Neuronal stem cell (in vitro differentiated cells): ENCODE results near the gene EIF2B1.

ENCODE experiments used
- DNase-seq: peaks from one replicate; pipeline ENCODE4 v3.0.0-alpha.2; 2013; ENCODE audit warnings: low spot score
- H2AFZ ChIP-seq: one replicate; pipeline ENCODE4 v1.6.1; 2013; ENCODE audit warnings: mild to moderate bottlenecking, low read length, inconsistent platforms
- H2AK5ac ChIP-seq: 2 replicates; pipeline ENCODE4 v1.6.1; 2013; ENCODE audit warnings: low read depth, mild to moderate bottlenecking, inconsistent platforms, low read length, moderate library complexity, mixed read lengths
- H2BK120ac ChIP-seq: 2 replicates; pipeline ENCODE4 v1.6.1; 2013; ENCODE audit warnings: low read depth, mild to moderate bottlenecking, inconsistent platforms, low read length, moderate library complexity, mixed read lengths
- H2BK12ac ChIP-seq: one replicate; pipeline ENCODE4 v1.6.1; 2013; ENCODE audit warnings: low read length, inconsistent platforms
- H2BK15ac ChIP-seq: 2 replicates; pipeline ENCODE4 v1.6.1; 2013; ENCODE audit warnings: mild to moderate bottlenecking, low read length, inconsistent platforms, mixed read lengths
- H2BK5ac ChIP-seq: one replicate; pipeline ENCODE4 v1.6.1; 2013; ENCODE audit warnings: inconsistent platforms, mild to moderate bottlenecking, low read length, moderate library complexity
- H3K14ac ChIP-seq: one replicate; pipeline ENCODE4 v1.6.1; 2013; ENCODE audit warnings: low read length, inconsistent platforms
- H3K18ac ChIP-seq: 2 replicates; pipeline ENCODE4 v1.6.1; 2013; ENCODE audit warnings: low read length, inconsistent platforms
- H3K23ac ChIP-seq: 2 replicates; pipeline ENCODE4 v1.6.1; 2013; ENCODE audit warnings: low read depth, mild to moderate bottlenecking, mixed read lengths, low read length, inconsistent platforms; ENCODE audit not compliant: poor library complexity
- H3K27ac ChIP-seq: replicated peaks from 3 replicates; pipeline ENCODE4 v1.5.1; 2013; ENCODE audit warnings: low read length, inconsistent platforms
- H3K27me3 ChIP-seq, 3 experiments: 2 replicates each; pipeline ENCODE4 v1.6.1; 2013; ENCODE audit warnings: low read length in 3 of 3, mild to moderate bottlenecking in 2 of 3, inconsistent platforms in 1 of 3, low read depth in 1 of 3, mixed read lengths in 1 of 3, moderate library complexity in 1 of 3; ENCODE audit not compliant: control insufficient read depth in 3 of 3, insufficient read depth in 3 of 3
- H3K36me3 ChIP-seq, 2 donors: replicated peaks in 1 of 2; 2 replicates each; pipeline ENCODE4 v1.6.1; 2013; ENCODE audit warnings: low read length in 2 of 2; ENCODE audit not compliant: control insufficient read depth in 2 of 2, insufficient read depth in 2 of 2
- H3K4ac ChIP-seq: 2 replicates; pipeline ENCODE4 v1.6.1; 2013; ENCODE audit warnings: inconsistent platforms, mild to moderate bottlenecking, low read length, moderate library complexity
- H3K4me1 ChIP-seq, 2 donors: 1 replicate in 1 of 2; 2 replicates in 1 of 2; pipeline ENCODE4 v1.6.1; 2013; ENCODE audit warnings: low read length in 2 of 2, low read depth in 1 of 2; ENCODE audit not compliant: control insufficient read depth in 2 of 2, insufficient read depth in 1 of 2
- H3K4me2 ChIP-seq: one replicate; pipeline ENCODE4 v1.6.1; 2013; ENCODE audit warnings: mild to moderate bottlenecking, low read length, inconsistent platforms; ENCODE audit not compliant: insufficient read depth, poor library complexity, severe bottlenecking
- H3K4me3 ChIP-seq, 2 donors: 2 replicates each; pipeline ENCODE4 v1.5.1; 2013; ENCODE audit warnings: low read length in 2 of 2, mild to moderate bottlenecking in 2 of 2, inconsistent platforms in 1 of 2, moderate library complexity in 1 of 2
- H3K79me1 ChIP-seq: one replicate; pipeline ENCODE4 v1.6.1; 2013; ENCODE audit warnings: low read depth, mild to moderate bottlenecking, inconsistent platforms, low read length, moderate library complexity
- H3K9ac ChIP-seq: one replicate; pipeline ENCODE4 v1.6.1; 2013; ENCODE audit warnings: mild to moderate bottlenecking, low read depth, low read length, inconsistent platforms; ENCODE audit not compliant: poor library complexity
- H3K9me3 ChIP-seq, 2 donors: replicated peaks in 1 of 2; 2 replicates each; pipeline versions ENCODE3 to v1.6.1; 2013; ENCODE audit warnings: low read length in 2 of 2, mild to moderate bottlenecking in 2 of 2, inconsistent platforms in 1 of 2, low read depth in 1 of 2, mixed read lengths in 1 of 2, moderate library complexity in 1 of 2; ENCODE audit not compliant: control insufficient read depth in 2 of 2, insufficient read depth in 1 of 2
- H4K8ac ChIP-seq: one replicate; pipeline ENCODE4 v1.6.1; 2013; ENCODE audit warnings: low read depth, mild to moderate bottlenecking, inconsistent platforms, low read length, moderate library complexity
- H4K91ac ChIP-seq: one replicate; pipeline ENCODE4 v1.6.1; 2013; ENCODE audit warnings: low read length, low read depth, mild to moderate bottlenecking, inconsistent platforms; ENCODE audit not compliant: poor library complexity
- WGBS, 2 donors: extraction: QIAGEN DNeasy Blood & Tissue Kit; methylation state at CpG; one replicate each; pipeline ENCODE4 v1.1.7; 2013; ENCODE audit warnings: missing lambda C conversion rate in 2 of 2, mixed read lengths in 1 of 2; ENCODE audit not compliant: insufficient read length in 2 of 2, insufficient replicate concordance in 1 of 2; ENCODE audit errors: extremely low coverage in 2 of 2; 5-methylcytosine and 5-hydroxymethylcytosine counted together

EIF2B1 gene

GRCh38 chr12:123597100-123597499 lies 36.4 kb downstream of the EIF2B1 start:
- no peak overlapping the region for H2AK5ac ChIP-seq
- no peak overlapping the region for H3K9ac ChIP-seq
- WGBS, 2 donors = no CpG with 5 or more reads among the region's 3 CpGs
- H4K8ac ChIP-seq = no peak overlapping the region
- H3K4me1 ChIP-seq = peaks cover 0 to 4% of the 10 kb centered on the region in 2 donors
- peaks cover 1% of the 10 kb centered on the region for H3K79me1 ChIP-seq
- H3K9me3 ChIP-seq = no peaks in the 10 kb centered on the region
- no peak overlapping the region for H3K14ac ChIP-seq
- no peak overlapping the region for H2AFZ ChIP-seq
- no peak overlapping the region for H2BK120ac ChIP-seq
- no peak overlapping the region for H2BK12ac ChIP-seq
- no peak overlapping the region for H2BK15ac ChIP-seq
- H3K18ac ChIP-seq = no peak overlapping the region
- H3K36me3 ChIP-seq = peaks cover 14 to 73% of the 10 kb centered on the region in 2 donors
- H2BK5ac ChIP-seq = no peak overlapping the region
- H3K27ac ChIP-seq = no peak overlapping the region
- H3K4me2 ChIP-seq = no peak overlapping the region
- H3K27me3 ChIP-seq = no peaks in the 10 kb centered on the region
- no peak overlapping the region for H3K4ac ChIP-seq
- H3K23ac ChIP-seq = no peak overlapping the region
- H3K4me3 ChIP-seq = no peak overlapping the region
- DNase-seq = no peak
- no peak overlapping the region for H4K91ac ChIP-seq

- Histone ChIP-seq H2BK5ac (no peak overlapping the region), H3K4me3 (no peak overlapping the region), H3K36me3 (peaks cover 17 to 86% of the 10 kb centered on the region in 2 donors), H3K9me3 (no peaks in the 10 kb centered on the region), H3K14ac (no peak overlapping the region), H3K18ac (no peak overlapping the region), H2AFZ (no peak overlapping the region), H4K8ac (no peak overlapping the region), H2BK15ac (no peak overlapping the region), H3K79me1 (peaks cover 1% of the 10 kb centered on the region), H3K4ac (no peak overlapping the region), H4K91ac (no peak overlapping the region), H3K27me3 (no peaks in the 10 kb centered on the region), H3K27ac (no peak overlapping the region), H3K4me2 (no peak overlapping the region), H2AK5ac (no peak overlapping the region), H3K9ac (no peak overlapping the region), H3K23ac (no peak overlapping the region), H2BK12ac (no peak overlapping the region), H2BK120ac (no peak overlapping the region), H3K4me1 (no peaks in the 10 kb centered on the region)
- no peak for DNase-seq
These were observed 37.8 kb downstream of the EIF2B1 start for GRCh38 chr12:123595729-123596128.

- H3K27ac ChIP-seq = no peak overlapping the region
- WGBS, 2 donors = no CpG with 5 or more reads among the region's 8 CpGs
- no peak overlapping the region for H3K23ac ChIP-seq
These were observed 41.6 kb downstream of the EIF2B1 start for GRCh38 chr12:123591702-123592481.

GRCh38 chr12:123580772-123581171 lies 52.7 kb downstream of the EIF2B1 start:
- WGBS, 2 donors = no CpG with 5 or more reads among the region's 4 CpGs
- Histone ChIP-seq H3K4me3 (no peak overlapping the region), H4K8ac (no peak overlapping the region), H3K9ac (no peak overlapping the region), H3K27me3 (no peaks in the 10 kb centered on the region), H2AK5ac (no peak overlapping the region), H3K79me1 (peaks cover 6% of the 10 kb centered on the region), H3K4me2 (no peak overlapping the region), H3K9me3 (peaks cover 3 to 6% of the 10 kb centered on the region in 2 donors), H3K4me1 (peaks cover 2 to 8% of the 10 kb centered on the region in 2 donors), H2AFZ (no peak overlapping the region), H3K14ac (no peak overlapping the region), H3K27ac (no peak overlapping the region), H2BK5ac (no peak overlapping the region), H4K91ac (no peak overlapping the region), H2BK15ac (no peak overlapping the region), H3K23ac (no peak overlapping the region), H2BK12ac (no peak overlapping the region), H3K36me3 (peaks cover 1 to 22% of the 10 kb centered on the region in 2 donors), H2BK120ac (no peak overlapping the region), H3K18ac (no peak overlapping the region), H3K4ac (no peak overlapping the region)
- DNase-seq = no peak

More at GRCh38 chr12:123591702-123592481, 41.6 kb downstream of the EIF2B1 start:
- H3K4me1 ChIP-seq = no peaks in the 10 kb centered on the region
- no peak overlapping the region for H2BK5ac ChIP-seq
- peaks cover 28 to 96% of the 10 kb centered on the region in 2 donors for H3K36me3 ChIP-seq
- H3K9ac ChIP-seq = no peak overlapping the region
- H3K4me2 ChIP-seq = no peak overlapping the region
- H3K9me3 ChIP-seq = no peaks in the 10 kb centered on the region
- H4K91ac ChIP-seq = no peak overlapping the region
- H2BK12ac ChIP-seq = no peak overlapping the region
- H3K14ac ChIP-seq = no peak overlapping the region
- H3K18ac ChIP-seq = no peak overlapping the region
- H3K4me3 ChIP-seq = no peak overlapping the region
- H2AFZ ChIP-seq = no peak overlapping the region
- no peak overlapping the region for H3K4ac ChIP-seq
- H3K79me1 ChIP-seq = peaks cover 1% of the 10 kb centered on the region
- H2BK120ac ChIP-seq = no peak overlapping the region
- no peaks in the 10 kb centered on the region for H3K27me3 ChIP-seq
- no peak for DNase-seq
- no peak overlapping the region for H2BK15ac ChIP-seq
- no peak overlapping the region for H4K8ac ChIP-seq
- no peak overlapping the region for H2AK5ac ChIP-seq
